GM19395 (cell line): ENCODE data around the gene HACD3.
A peak's percentile ranks its signal among the peaks of the same experiment; 100 is the strongest.
"Not testable (repeated sequence)": the region's sequence is repeated elsewhere in the genome, so short reads cannot be mapped to it uniquely, and the experiment has no call there.

ENCODE experiments used
- ATAC-seq: cut with Tn5 transposase; IDR thresholded peaks from one replicate; pipeline ENCODE4 v1.9.1; 2021; ENCODE audit warnings: mild to moderate bottlenecking, moderate library complexity; ENCODE audit not compliant: unreplicated experiment

Gene HACD3

GRCh38 chr15:65547841-65548240 lies 17.6 kb downstream of the HACD3 start:
- ATAC-seq: no peak

- not testable (repeated sequence) for ATAC-seq
Observed at GRCh38 chr15:65549288-65549687, 19.0 kb downstream of the HACD3 start.

DNA sequence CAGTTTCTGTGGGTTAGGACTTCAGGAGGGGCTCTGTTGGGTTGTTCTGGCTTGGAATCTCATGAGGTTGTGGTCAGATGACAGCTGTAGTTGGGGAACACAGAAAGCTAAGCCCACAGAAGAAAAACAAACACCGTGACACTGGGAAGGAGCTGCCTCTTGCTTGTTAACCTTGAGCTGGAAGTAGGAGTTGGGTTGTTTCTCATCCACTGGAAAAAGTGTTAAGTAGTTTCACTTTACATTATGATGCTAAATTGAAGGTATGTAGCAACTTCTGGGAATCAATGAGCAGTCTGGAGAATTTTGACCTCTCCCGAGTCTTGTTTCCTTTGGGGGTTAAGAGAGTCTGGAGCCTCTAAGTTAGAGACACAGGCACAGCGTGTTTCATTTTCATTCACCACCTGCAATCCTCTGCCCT lies 20.4 kb downstream of the HACD3 start:
- ATAC-seq: no peak

- no peak for ATAC-seq
Observed at GRCh38 chr15:65551183-65551582, 20.9 kb downstream of the HACD3 start.

DNA sequence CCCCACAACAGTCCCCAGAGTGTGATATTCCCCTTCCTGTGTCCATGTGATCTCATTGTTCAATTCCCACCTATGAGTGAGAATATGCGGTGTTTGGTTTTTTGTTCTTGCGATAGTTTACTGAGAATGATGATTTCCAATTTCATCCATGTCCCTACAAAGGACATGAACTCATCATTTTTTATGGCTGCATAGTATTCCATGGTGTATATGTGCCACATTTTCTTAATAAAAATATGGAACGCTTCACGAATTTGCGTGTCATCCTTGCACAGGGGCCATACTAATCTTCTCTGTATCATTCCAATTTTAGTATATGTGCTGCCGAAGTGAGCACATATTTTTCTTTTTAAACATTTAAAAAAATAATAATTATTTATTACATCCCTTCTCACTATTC lies 22.6 kb downstream of the HACD3 start:
- ATAC-seq: not testable (repeated sequence)

- ATAC-seq: no peak
Observed at GRCh38 chr15:65553691-65554090, 23.4 kb downstream of the HACD3 start.

- no peak for ATAC-seq
Observed at GRCh38 chr15:65556622-65557021, 26.4 kb downstream of the HACD3 start.

GRCh38 chr15:65558336-65558735 lies 28.1 kb downstream of the HACD3 start:
- ATAC-seq: no peak

GRCh38 chr15:65558997-65559760 lies 28.9 kb downstream of the HACD3 start:
- ATAC-seq: no peak

- ATAC-seq: no peak
Observed at GRCh38 chr15:65559941-65560340, 29.7 kb downstream of the HACD3 start.

GRCh38 chr15:65561934-65562333 lies 31.7 kb downstream of the HACD3 start:
- no peak for ATAC-seq

DNA sequence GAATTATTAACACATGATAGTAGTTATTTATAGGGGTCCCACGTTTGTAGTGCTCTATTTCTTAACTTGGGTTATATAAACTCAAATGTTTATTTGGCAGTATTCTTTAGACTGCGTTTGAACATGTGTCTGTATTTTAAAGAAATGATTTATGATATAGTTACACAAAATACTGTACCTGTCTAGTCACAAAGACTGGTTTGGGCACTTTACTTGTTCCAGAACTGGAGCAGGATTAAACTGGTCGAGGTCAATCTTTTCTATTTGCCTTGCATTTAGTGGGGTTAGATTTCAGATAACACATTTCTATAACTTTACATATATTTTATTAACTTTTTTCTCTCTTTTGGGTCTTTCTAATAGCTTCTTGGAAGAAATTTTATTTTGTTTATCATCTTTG lies 39.5 kb downstream of the HACD3 start:
- ATAC-seq: no peak

- no peak for ATAC-seq
Observed at GRCh38 chr15:65571971-65572370, 41.7 kb downstream of the HACD3 start.

- ATAC-seq: no peak
Observed at GRCh38 chr15:65576664-65577063, 46.4 kb downstream of the HACD3 start.

- no peak for ATAC-seq
Observed at GRCh38 chr15:65577129-65577996, 47.1 kb downstream of the HACD3 start.

DNA sequence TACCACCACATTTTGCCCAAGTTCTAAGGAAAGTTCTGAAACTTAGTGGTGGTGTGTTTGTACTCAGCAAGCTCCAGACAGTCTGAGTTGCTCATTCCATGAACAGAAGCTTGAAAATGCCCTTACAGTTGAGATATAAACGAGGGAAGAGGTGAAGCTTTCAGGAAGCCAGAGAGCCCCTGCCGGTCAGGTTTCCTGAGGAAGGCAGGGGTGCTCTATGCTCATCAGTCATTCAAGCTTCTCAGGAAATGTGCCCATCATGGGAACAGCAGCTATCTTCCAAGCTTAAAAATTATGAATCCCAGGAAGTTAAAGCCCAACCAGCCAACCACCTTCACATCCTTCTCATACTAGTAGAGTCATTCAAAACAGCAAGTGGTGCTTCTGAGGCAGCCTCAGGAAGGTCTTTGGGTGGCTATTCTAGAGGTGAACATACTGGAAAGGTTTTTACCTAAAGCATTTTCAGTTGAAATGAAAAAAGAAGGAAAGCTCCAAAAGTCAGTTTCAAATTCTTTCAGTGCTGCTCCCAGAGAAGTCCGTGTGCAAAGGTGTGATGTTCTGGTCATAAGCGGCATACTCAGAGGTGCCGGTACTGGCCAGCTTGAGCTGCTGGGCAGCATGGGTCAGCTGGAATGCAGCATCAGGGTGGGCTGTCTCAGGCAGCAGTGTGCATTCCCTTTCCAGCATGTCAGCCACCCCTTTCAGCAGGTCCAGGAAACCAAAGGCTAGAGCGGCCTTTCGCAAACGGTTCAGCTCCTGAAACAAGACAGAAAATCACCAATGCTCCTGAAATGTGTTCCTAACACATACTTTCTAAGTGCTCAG lies 48.9 kb downstream of the HACD3 start:
- ATAC-seq: no peak

DNA sequence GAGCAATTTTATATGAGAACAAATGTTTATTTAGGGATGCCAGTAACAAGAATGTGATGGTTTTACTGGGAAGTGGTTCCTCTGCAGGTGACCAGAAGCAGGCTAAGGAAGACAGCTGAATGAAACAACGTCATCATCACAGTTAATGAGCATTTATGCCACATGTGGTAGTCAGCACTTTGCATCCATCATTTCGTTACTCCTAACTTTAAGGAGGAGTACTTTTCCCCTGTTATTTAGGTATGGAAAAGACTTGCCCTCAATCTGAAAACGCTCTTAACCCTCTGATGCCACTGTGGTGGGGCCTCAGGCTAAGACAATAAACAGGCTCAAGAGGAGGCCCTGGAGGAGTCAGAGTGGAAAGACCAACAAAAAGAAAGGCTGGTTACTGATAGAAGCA lies 49.5 kb downstream of the HACD3 start:
- ATAC-seq: no peak

DNA sequence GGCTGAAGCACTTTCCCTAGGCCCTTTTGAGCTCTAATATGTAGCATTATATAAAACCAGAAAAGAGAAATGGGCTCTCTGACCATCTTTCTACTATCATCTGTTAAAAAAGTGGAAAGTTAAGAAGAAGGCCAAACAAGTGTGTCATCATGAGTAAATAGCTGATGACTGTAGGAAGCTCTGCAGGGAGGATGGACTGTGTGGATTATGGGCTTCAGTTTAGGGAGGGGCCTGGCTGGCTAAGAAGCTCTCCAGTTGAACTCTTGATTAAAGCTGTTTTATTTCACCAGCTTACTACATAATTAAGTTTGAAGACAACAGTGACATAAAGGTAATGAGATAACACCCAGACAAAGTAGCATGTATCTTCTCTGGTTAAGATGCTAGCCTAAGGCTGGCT lies 50.0 kb downstream of the HACD3 start:
- no peak for ATAC-seq

DNA sequence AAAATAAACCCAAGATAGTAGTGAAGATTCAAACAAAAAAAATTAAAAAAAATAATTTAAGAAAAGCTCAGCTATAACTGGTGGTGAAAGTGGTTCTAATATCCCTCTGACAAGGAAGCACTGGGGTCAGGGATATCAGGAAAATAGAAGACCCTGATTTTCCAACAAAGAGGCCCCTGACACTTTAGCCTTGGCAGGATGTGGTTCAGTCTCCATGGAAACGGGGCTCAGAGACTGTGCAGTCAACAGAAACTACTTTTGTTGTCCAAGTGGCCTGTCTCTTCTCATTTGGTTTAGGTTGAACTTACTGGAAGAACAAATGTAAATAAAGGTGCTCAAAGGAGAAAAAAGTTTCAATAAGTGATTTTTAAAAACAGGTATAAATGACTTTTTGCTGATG lies 53.4 kb downstream of the HACD3 start:
- ATAC-seq: peak; percentile 61

- no peak for ATAC-seq
Observed at GRCh38 chr15:65584241-65584640, 54.0 kb downstream of the HACD3 start.

GRCh38 chr15:65587094-65587493 lies 56.8 kb downstream of the HACD3 start:
- no peak for ATAC-seq
